GM12801 (cell line): ENCODE data around the gene LMX1B.

Experiments
- TF ChIP-seq, protein P1 (sequence below): IDR thresholded peaks from one replicate; pipeline ENCODE4 v1.5.1; 2011; ENCODE audit warnings: control low read depth; ENCODE audit not compliant: insufficient read length; ENCODE audit errors: extremely low read depth

LMX1B gene

DNA sequence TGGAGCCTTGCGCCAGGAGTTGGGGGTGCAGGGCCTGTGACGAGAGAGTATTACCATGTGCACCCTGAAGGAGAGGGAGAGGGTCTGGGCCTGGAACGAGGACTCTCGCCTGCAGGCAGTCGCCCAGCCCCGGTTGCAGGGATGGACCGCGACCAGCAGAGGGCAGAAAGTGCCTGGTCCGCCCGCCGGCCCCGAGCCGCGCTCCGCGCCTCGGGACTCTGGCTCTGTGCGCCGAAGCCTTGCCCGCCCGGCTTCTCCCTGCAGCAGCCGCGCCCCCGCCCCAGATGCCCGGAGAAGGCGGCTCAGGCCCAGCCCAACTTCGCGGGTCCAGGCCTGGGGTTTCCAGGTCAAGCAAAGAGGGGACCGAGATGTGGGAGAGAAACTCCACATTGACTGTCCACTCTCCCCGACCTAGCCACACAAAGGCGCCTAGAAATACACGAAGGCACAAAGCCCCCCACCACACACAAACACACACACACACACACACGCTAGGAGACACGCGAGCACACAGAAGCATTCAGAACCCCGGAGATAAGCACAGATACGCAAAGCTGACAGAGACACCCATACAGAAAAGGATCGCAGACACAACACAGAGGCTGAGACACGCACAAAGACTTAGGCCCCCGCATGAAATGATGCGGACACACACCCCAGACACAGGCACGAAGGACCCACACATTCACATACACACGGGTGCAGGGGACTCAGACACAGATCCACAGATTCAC lies 2.0 kb upstream of the LMX1B start:
- TF ChIP-seq, protein P1, sequence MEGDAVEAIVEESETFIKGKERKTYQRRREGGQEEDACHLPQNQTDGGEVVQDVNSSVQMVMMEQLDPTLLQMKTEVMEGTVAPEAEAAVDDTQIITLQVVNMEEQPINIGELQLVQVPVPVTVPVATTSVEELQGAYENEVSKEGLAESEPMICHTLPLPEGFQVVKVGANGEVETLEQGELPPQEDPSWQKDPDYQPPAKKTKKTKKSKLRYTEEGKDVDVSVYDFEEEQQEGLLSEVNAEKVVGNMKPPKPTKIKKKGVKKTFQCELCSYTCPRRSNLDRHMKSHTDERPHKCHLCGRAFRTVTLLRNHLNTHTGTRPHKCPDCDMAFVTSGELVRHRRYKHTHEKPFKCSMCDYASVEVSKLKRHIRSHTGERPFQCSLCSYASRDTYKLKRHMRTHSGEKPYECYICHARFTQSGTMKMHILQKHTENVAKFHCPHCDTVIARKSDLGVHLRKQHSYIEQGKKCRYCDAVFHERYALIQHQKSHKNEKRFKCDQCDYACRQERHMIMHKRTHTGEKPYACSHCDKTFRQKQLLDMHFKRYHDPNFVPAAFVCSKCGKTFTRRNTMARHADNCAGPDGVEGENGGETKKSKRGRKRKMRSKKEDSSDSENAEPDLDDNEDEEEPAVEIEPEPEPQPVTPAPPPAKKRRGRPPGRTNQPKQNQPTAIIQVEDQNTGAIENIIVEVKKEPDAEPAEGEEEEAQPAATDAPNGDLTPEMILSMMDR, result no peak

DNA sequence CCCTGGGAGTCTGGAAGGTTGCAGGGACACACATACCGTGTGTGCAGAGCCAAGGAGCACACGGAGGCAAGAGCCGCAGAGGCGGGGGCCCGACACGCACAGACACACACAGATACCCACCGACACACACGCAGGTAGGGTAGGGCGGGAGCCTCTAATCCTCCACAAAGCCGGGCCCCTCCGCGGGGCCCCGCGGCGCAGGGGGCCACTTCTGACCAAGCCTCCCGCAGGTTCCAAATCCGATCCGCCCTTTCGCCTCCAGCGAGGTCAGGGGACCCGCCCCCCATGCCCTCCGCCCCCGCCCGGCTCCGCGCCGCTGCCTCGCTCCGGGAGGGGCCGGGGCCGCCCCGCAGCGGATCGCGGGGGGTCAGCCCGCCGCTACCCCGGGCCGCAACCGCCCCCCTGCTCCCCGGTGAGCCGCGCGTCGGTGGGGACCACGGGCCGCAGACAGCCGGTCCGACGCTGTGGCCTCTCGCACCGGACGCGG lies 1.4 kb upstream of the LMX1B start:
- TF ChIP-seq, protein P1, result no peak

DNA sequence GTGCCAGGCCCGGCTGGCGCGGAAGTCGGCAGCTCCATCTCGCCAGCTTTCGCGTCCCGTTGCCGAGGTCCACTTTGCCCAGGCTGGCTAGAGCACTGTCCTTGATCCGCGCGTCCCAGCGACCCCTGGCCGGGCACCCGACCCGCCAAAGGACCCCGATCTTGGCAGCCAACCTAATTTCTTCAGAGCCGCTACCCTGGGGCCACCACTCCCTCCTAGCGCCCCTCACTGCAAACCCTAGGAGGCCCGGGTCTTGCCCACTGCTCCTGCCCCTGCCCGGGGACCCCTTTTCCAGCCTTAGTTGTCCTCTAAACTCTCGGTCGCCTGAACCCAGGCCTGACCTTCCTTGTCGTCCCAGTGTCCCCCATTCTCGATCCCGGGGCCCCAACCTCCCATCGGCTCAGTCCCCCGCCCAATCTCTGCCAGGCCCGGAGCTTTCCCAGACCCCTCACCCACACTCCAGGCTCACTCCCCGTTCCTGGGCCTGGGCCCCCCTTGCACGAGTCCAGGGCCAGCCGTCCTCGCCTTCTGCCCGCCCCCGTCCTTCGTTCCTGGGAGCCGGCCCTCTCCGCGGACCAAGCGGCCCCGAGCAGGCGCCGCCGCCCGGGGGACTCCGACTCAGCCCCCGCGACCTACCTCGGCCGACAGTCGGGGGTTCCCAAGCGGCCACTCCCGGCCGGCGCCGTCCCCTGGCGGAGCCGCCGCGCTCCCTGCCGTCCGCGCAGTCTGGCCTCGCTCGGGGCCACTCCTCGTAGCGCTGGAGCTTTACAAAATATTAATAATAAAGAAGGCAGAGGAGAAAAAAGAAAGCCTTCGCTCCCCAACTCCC lies 701 bp upstream of the LMX1B start:
- TF ChIP-seq, protein P1, result no peak

DNA sequence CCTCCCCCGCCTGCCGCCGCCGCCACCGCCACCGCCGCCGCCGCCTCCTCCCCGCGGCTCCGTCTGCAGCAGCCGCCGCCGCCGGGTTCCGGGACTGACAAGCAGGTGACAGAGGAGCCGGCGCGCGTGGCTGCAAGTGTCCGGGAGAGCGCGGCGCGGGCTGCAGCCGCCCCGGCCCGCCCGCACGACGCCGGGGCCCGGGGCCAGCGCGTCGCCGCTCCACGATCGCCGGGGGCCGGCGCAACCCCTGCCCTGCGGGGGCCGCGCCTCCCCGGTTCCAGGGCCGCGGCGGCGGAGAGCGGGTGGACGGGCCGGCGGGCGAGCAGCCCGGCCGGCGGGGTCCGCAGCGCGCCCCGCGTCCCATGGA lies 343 bp downstream of the LMX1B start:
- TF ChIP-seq, protein P1, result no peak

DNA sequence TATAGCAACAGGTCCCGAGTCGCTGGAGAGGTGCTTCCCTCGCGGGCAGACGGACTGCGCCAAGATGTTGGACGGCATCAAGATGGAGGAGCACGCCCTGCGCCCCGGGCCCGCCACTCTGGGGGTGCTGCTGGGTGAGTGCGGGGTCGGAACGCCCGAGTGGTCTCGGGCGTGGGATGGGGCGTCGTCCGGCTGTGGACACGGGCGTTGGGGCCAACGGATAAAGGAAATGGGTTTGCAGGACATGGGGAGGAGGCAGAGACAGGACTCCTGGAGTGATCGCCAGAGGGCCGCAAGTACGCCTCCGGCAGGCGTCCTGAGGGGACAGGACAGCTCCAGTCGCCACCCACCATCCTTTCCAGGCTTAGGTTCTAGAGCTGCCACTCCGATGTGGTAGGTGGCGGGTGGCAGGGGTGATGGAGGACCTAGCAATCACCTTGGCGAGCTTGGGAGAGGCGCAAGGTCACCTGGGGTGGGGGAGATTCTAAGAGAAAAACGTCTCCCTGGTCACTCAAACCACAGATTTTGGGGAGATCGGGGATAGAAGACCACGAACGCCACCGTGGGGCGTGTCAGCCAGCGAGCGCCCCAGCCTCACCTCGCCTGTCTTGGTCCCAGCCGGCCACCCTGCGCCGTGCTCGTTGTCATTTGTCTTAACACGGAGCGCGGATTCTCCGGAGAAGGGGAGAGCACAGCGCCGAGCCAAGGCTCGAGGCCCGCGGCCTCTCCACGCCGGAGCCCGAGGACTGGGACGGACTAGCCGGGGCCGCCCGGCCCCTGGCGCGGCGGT lies 922 bp downstream of the LMX1B start:
- TF ChIP-seq, protein P1, result no peak

DNA sequence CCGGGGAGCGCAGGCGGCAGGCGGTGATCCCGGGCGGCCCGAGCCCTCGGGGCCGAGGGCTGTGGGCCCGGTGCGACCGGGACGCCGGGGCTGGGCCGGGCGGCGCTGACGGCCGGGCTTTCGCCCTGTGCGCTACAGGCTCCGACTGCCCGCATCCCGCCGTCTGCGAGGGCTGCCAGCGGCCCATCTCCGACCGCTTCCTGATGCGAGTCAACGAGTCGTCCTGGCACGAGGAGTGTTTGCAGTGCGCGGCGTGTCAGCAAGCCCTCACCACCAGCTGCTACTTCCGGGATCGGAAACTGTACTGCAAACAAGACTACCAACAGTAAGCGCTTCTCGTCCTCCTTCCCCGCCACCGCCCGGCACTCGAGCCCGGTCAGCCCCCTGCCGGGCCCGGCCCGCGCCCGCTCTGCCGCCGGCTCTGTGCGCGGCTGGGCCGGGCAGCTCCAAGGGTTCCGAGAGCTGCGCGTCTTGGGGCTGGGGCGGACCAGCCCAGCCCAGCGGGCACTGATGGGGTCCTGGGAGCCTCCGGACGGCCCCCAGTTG lies 1.6 kb downstream of the LMX1B start:
- TF ChIP-seq, protein P1, result no peak
